ENCODE measurements around the gene ARSJ. TPM values are rescaled to one million over a fixed set of nuclear protein-coding genes. Genes with fewer than 3 reads are reported as not detected.

The ARSJ gene
- total and polyA plus RNA-seq, 2 experiments from 2014 or later = 4.3 to 6.6 TPM

DNA sequence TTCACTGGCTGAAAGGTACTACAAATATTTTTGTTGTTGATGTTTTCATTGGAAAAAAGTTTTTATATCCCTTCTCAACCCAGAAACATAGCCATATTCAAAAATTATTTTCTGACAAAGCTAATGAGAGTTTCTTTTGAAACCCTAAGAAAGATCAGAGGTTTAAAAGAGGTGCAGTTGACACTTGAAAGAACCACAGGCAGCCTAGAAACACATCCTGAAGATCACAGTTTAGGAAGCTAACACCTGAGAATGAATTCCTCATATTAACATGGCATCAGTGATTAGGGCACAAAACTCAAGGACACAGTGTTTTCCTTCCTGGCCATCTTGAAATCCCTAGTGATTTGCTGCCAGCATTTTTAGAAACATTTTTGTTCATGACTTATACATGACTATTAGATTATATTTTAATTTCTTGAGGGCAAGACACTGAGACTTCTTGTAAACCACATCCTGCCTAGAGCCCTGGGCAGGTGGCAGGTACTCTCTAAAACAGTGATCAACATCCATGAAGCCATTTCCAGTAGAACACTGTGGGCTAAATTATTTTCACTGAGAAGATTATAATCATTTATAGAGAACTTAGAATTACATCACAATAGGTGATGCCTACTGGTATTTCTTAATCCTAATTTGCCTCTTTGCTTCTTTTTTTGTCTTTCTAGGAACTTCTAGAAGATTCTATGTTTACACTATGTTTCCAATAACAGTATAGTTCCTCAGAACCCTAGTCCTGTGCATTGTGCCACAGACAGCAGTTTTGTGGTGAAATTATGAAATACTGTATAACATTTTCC lies 80.0 kb downstream of the ARSJ start:
- no peaks in the 10 kb centered on the region for H3K27me3 Mint-ChIP-seq (ENCODE audit: insufficient read depth, low read depth, poor library complexity)
- Histone ChIP-seq H3K4me2 (no peak overlapping the region), H3K9me2 (ENCODE audit: insufficient read depth) (no peaks in the 10 kb centered on the region), H3K27me3 (ENCODE audit: insufficient read depth) (no peaks in the 10 kb centered on the region), H2AFZ (no peak overlapping the region), H3F3A (replicated peaks; ENCODE audit: low read depth) (no peaks in the 10 kb centered on the region), H3K4me3 (no peak overlapping the region), H3K79me2 (replicated peaks; ENCODE audit: insufficient read depth) (no peaks in the 10 kb centered on the region), H3K4me1 (ENCODE audit: insufficient read depth) (no peaks in the 10 kb centered on the region), H3K27ac (ENCODE audit: low read depth) (no peak overlapping the region), H3K36me3 (ENCODE audit: insufficient read depth) (no peaks in the 10 kb centered on the region), H4K20me1 (replicated peaks; ENCODE audit: insufficient read depth) (no peaks in the 10 kb centered on the region)
- DNase-seq (ENCODE audit: low spot score) (no peak), ATAC-seq (no peak)
- no peak overlapping the region for H3K27ac Mint-ChIP-seq
- TF ChIP-seq REST (IDR thresholded peaks at IDR 0.05; ENCODE audit: unreplicated experiment) = no peak
- H3K9me3 Mint-ChIP-seq = no peaks in the 10 kb centered on the region
- no peaks in the 10 kb centered on the region for H3K36me3 Mint-ChIP-seq (ENCODE audit: low read depth)
- H3K4me1 Mint-ChIP-seq = no peaks in the 10 kb centered on the region
- no peak overlapping the region for H3K4me3 Mint-ChIP-seq

DNA sequence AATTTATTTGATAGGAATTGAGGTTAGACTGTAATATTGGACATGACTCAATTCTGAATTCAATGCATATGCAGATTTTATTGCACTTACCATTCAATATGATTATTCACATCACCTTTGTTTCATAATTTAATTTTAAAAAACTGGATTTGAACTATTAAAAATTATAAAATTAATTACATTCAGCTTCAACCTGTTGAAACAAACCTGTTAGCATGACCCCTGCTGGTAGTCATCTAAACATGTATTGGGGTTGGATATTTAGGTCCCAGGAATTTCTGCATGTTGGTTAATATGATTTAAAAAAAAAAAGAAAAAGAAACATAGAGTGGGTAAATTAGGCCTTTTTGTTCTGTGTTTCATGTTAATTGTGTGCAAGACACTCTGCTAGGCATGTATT lies 85.9 kb downstream of the ARSJ start:
- H3K4me2 ChIP-seq = no peak overlapping the region
- H3K4me3 ChIP-seq = no peak overlapping the region
- Mint-ChIP-seq H3K27me3 (ENCODE audit: insufficient read depth, low read depth, poor library complexity) (no peaks in the 10 kb centered on the region), H3K9me3 (no peaks in the 10 kb centered on the region), H3K27ac (no peak overlapping the region), H3K4me1 (no peaks in the 10 kb centered on the region), H3K4me3 (no peak overlapping the region), H3K36me3 (ENCODE audit: low read depth) (no peaks in the 10 kb centered on the region)
- no peaks in the 10 kb centered on the region for H3K79me2 ChIP-seq (replicated peaks; ENCODE audit: insufficient read depth)
- no peaks in the 10 kb centered on the region for H4K20me1 ChIP-seq (replicated peaks; ENCODE audit: insufficient read depth)
- H3K27me3 ChIP-seq (ENCODE audit: insufficient read depth) = no peaks in the 10 kb centered on the region
- no peaks in the 10 kb centered on the region for H3K36me3 ChIP-seq (ENCODE audit: insufficient read depth)
- no peaks in the 10 kb centered on the region for H3K4me1 ChIP-seq (ENCODE audit: insufficient read depth)
- ATAC-seq (no peak), DNase-seq (ENCODE audit: low spot score) (no peak)
- H2AFZ ChIP-seq = no peak overlapping the region
- H3K9me2 ChIP-seq (ENCODE audit: insufficient read depth) = no peaks in the 10 kb centered on the region
- no peaks in the 10 kb centered on the region for H3F3A ChIP-seq (replicated peaks; ENCODE audit: low read depth)
- no peak overlapping the region for H3K27ac ChIP-seq (ENCODE audit: low read depth)
- TF ChIP-seq CTCF (conservative IDR thresholded peaks at IDR 0.05; ENCODE audit: low read depth in 2 of 2) = peak in 1 of 2 experiments; percentile 34; a peak in 3 of 4 replicates
- TF ChIP-seq EZH2 (IDR thresholded peaks at IDR 0.05; ENCODE audit: low read depth, unreplicated experiment) = no peak

All from GM23338 (cell line).